Spinal cord (tissue), 10 donors: ENCODE data around the gene SSMEM1. TPM values are rescaled to one million over a fixed set of nuclear protein-coding genes. Genes with fewer than 3 reads are reported as not detected.
"Not testable (repeated sequence)": the region's sequence is repeated elsewhere in the genome, so short reads cannot be mapped to it uniquely, and the experiment has no call there.

Experiments
- DNase-seq, 6 donors: peaks; one replicate each; pipeline versions ENCODE4 v3.0.0 to v3.0.0-alpha.2; 2013 to 2015; ENCODE audit warnings: low spot score in 6 of 6, low read depth in 4 of 6
- H3K27ac ChIP-seq: one replicate; pipeline ENCODE4 v1.5.1; 2013; ENCODE audit warnings: low read depth, low read length, control low read depth
- H3K27me3 ChIP-seq: one replicate; pipeline ENCODE4 v1.6.1; 2013; ENCODE audit warnings: low read length; ENCODE audit not compliant: control insufficient read depth, insufficient read depth
- H3K36me3 ChIP-seq: one replicate; pipeline ENCODE4 v1.6.1; 2013; ENCODE audit warnings: low read length; ENCODE audit not compliant: control insufficient read depth, insufficient read depth
- H3K4me1 ChIP-seq: one replicate; pipeline ENCODE4 v1.6.1; 2013; ENCODE audit warnings: low read length; ENCODE audit not compliant: control insufficient read depth, insufficient read depth
- H3K4me3 ChIP-seq: one replicate; pipeline ENCODE4 v1.5.1; 2013; ENCODE audit warnings: low read depth, low read length, control low read depth
- H3K9me3 ChIP-seq: one replicate; pipeline ENCODE4 v1.6.1; 2013; ENCODE audit warnings: low read length; ENCODE audit not compliant: control insufficient read depth, insufficient read depth
- WGBS: methylation state at CpG from one replicate; pipeline ENCODE4 v1.1.5; 2013; ENCODE audit warnings: missing lambda C conversion rate; ENCODE audit not compliant: insufficient coverage; 5-methylcytosine and 5-hydroxymethylcytosine counted together
- polyA plus RNA-seq, 2 donors: library from polyadenylated mRNA; unstranded; fragments of 120-200 nt; gene quantifications; one replicate each; pipeline ENCODE4 v1.2.1, GENCODE V29; 2013; ENCODE audit not compliant: insufficient read length in 2 of 2
- total RNA-seq, 2 donors: library from RNA; depleted of rRNA in 1 of 2; stranded (reverse); fragments of 120-200 nt in 1 of 2; fragments of >200 nt in 1 of 2; gene quantifications; one replicate each; pipeline versions ENCODE4 v1.2.3 to v1.2.4, GENCODE V29; 2013 to 2014
- donor health status: healthy.

The SSMEM1 gene
- total and polyA plus RNA-seq, 4 donors = not detected

GRCh38 chr7:130242198-130243014 is 34.7 kb downstream of the SSMEM1 start:
- H3K27me3 ChIP-seq = no peaks in the 10 kb centered on the region
- no peak overlapping the region for H3K27ac ChIP-seq
- H3K4me3 ChIP-seq = no peak overlapping the region
- WGBS = 60% methylated on average over 2 of the region's 5 CpGs
- no peaks in the 10 kb centered on the region for H3K36me3 ChIP-seq
- H3K4me1 ChIP-seq = no peaks in the 10 kb centered on the region
- peaks cover 4% of the 10 kb centered on the region for H3K9me3 ChIP-seq
- DNase-seq = peak in 1 of 6 donors; percentile 22

GRCh38 chr7:130243486-130243885 is 35.8 kb downstream of the SSMEM1 start:
- H3K4me1 ChIP-seq, DNase-seq, H3K4me3 ChIP-seq, H3K27me3 ChIP-seq, H3K9me3 ChIP-seq, H3K36me3 ChIP-seq, H3K27ac ChIP-seq: not testable (repeated sequence)
- WGBS = no CpG with 5 or more reads among the region's 1 CpG

- H3K4me1 ChIP-seq, H3K4me3 ChIP-seq, H3K36me3 ChIP-seq, H3K27me3 ChIP-seq, H3K27ac ChIP-seq, DNase-seq, H3K9me3 ChIP-seq: not testable (repeated sequence)
- WGBS = no CpG with 5 or more reads among the region's 1 CpG
These were observed 38.8 kb downstream of the SSMEM1 start for GRCh38 chr7:130246491-130246890.

GRCh38 chr7:130248842-130249241 is 41.2 kb downstream of the SSMEM1 start:
- 97% methylated on average over 4 of the region's 5 CpGs for WGBS
- not testable (repeated sequence) for H3K4me1 ChIP-seq, DNase-seq, H3K9me3 ChIP-seq, H3K4me3 ChIP-seq, H3K36me3 ChIP-seq, H3K27me3 ChIP-seq, H3K27ac ChIP-seq

GRCh38 chr7:130249626-130250025 is 42.0 kb downstream of the SSMEM1 start:
- not testable (repeated sequence) for H3K36me3 ChIP-seq, H3K4me1 ChIP-seq, DNase-seq, H3K27me3 ChIP-seq, H3K9me3 ChIP-seq, H3K27ac ChIP-seq, H3K4me3 ChIP-seq
- no CpG with 5 or more reads among the region's 3 CpGs for WGBS

GRCh38 chr7:130254555-130254954 is 46.9 kb downstream of the SSMEM1 start:
- Histone ChIP-seq H3K27ac (no peak overlapping the region), H3K4me3 (no peak overlapping the region), H3K4me1 (no peaks in the 10 kb centered on the region), H3K36me3 (no peaks in the 10 kb centered on the region), H3K9me3 (peaks cover 10% of the 10 kb centered on the region), H3K27me3 (no peaks in the 10 kb centered on the region)
- DNase-seq = no peak
- WGBS = 76% methylated on average over 6 of the region's 6 CpGs

GRCh38 chr7:130256704-130257103 is 49.0 kb downstream of the SSMEM1 start:
- no peak for DNase-seq
- no peak overlapping the region for H3K4me3 ChIP-seq
- no peaks in the 10 kb centered on the region for H3K4me1 ChIP-seq
- no peak overlapping the region for H3K27ac ChIP-seq
- H3K9me3 ChIP-seq = peaks cover 14% of the 10 kb centered on the region
- H3K36me3 ChIP-seq = no peaks in the 10 kb centered on the region
- H3K27me3 ChIP-seq = no peaks in the 10 kb centered on the region
- WGBS = 61% methylated on average over 2 of the region's 2 CpGs

- WGBS = no CpG with 5 or more reads among the region's 1 CpG
- Histone ChIP-seq H3K27me3 (no peaks in the 10 kb centered on the region), H3K4me1 (peaks cover 11% of the 10 kb centered on the region), H3K4me3 (no peak overlapping the region), H3K9me3 (peaks cover 14% of the 10 kb centered on the region), H3K36me3 (no peaks in the 10 kb centered on the region), H3K27ac (no peak overlapping the region)
- DNase-seq = no peak
These were observed 50.9 kb downstream of the SSMEM1 start for GRCh38 chr7:130258494-130259078.

GRCh38 chr7:130262448-130262847 is 54.8 kb downstream of the SSMEM1 start:
- WGBS = 52% methylated on average over 2 of the region's 2 CpGs
- no peak overlapping the region for H3K27ac ChIP-seq
- H3K27me3 ChIP-seq = no peaks in the 10 kb centered on the region
- peaks cover 11% of the 10 kb centered on the region for H3K4me1 ChIP-seq
- no peak overlapping the region for H3K4me3 ChIP-seq
- H3K9me3 ChIP-seq = peaks cover 12% of the 10 kb centered on the region
- no peaks in the 10 kb centered on the region for H3K36me3 ChIP-seq
- DNase-seq = peak in 1 of 6 donors; percentile 52

GRCh38 chr7:130263130-130263529 is 55.5 kb downstream of the SSMEM1 start:
- Histone ChIP-seq H3K9me3 (peaks cover 7% of the 10 kb centered on the region), H3K4me1 (peaks cover 11% of the 10 kb centered on the region), H3K36me3 (no peaks in the 10 kb centered on the region), H3K27ac (no peak overlapping the region), H3K27me3 (no peaks in the 10 kb centered on the region), H3K4me3 (no peak overlapping the region)
- peak in 1 of 6 donors; percentile 7 for DNase-seq
- WGBS = 67% methylated on average over 1 of the region's 2 CpGs
